AML-193 (cell line): ENCODE results near the gene VSTM2L.

Source experiments
- DNase-seq, 2 experiments: peaks; one replicate each; lab custom pipeline; 2025; lab: John Stamatoyannopoulos, UW

The VSTM2L gene

GRCh38 chr20:37919389-37920040 is 16.6 kb downstream of the VSTM2L start:
- DNase-seq: no peak

- no peak for DNase-seq
Measured at GRCh38 chr20:37920270-37920669, 17.3 kb downstream of the VSTM2L start.

DNA sequence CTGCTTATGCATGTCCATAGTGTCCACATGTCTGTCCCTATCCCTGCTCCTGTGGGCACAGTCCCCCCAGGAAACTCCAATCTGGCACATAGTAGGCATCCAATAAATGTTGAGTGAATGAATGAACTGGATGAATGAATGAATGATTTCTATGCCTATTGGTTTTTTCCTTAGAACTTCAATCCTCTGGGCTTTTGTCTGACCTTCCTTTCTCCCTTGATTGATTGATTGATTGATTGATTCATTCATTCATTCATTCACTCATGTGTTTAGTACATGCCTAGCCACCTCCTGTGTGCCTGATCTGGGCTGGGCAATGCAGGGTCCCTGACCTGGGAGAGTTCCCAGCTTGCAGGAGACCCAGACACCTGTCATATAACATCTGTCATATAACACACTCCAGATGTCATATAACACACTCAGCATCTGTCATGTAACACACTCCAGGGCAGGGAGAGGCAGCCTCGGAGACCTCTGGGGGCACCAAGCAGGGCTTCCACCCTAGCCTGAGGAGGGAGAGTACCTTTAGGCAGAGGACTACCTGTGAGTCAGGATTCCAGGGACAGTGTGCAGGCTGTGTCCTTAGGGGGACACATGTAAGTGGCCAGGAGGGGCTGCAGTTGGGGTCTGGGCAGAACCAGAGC is 17.9 kb downstream of the VSTM2L start:
- no peak for DNase-seq

DNA sequence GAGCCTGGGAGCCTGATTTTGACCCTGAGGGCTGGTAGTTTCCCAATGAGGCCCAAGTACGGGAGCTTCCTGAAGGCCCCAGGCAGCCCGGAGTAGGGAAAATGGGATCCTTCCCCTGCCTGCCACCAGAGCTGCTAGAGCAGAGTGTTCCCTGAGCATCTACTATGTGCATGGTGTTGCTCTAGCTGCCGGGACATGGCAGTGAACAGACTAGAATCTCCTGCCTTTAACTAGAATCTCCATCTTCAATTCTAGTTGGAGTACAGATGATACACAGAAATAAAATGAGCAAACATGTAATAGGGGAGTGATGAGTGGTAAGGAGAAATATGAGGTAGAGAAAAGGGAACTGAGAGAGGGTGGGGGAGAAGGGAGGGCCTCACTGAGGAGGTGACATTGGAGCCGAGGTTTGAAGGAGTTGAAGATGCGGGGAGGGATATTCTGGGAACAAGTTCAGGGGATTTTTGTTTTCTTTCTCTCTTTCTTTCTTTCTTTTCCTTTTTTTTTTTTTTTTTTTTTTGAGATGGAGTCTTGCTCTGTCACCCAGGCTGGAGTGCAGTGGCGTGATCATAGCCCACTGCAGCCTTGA is 18.5 kb downstream of the VSTM2L start:
- no peak for DNase-seq

DNA sequence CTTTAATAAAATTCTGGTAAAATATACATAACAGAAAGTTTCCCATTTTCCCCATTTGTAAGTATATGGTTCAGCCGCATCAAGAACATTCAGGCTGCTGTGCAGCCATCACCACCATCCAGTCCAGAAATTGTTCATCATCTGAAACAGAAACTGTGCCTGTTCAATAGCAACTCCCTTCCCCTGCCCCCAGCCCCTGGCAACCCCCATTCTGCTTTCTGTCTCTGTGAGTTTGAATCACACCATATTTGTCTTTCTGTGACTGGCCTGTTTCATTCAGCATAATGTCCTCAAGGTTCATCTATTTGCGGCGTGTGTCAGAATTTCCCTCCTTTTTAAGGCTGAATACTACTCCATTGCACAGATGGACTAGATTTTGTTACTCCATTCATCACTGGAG is 19.1 kb downstream of the VSTM2L start:
- no peak for DNase-seq

GRCh38 chr20:37925265-37926165 is 22.6 kb downstream of the VSTM2L start:
- no peak for DNase-seq

- no peak for DNase-seq
Measured at GRCh38 chr20:37926612-37927011, 23.7 kb downstream of the VSTM2L start.

GRCh38 chr20:37927410-37928095 is 24.6 kb downstream of the VSTM2L start:
- DNase-seq: no peak

DNA sequence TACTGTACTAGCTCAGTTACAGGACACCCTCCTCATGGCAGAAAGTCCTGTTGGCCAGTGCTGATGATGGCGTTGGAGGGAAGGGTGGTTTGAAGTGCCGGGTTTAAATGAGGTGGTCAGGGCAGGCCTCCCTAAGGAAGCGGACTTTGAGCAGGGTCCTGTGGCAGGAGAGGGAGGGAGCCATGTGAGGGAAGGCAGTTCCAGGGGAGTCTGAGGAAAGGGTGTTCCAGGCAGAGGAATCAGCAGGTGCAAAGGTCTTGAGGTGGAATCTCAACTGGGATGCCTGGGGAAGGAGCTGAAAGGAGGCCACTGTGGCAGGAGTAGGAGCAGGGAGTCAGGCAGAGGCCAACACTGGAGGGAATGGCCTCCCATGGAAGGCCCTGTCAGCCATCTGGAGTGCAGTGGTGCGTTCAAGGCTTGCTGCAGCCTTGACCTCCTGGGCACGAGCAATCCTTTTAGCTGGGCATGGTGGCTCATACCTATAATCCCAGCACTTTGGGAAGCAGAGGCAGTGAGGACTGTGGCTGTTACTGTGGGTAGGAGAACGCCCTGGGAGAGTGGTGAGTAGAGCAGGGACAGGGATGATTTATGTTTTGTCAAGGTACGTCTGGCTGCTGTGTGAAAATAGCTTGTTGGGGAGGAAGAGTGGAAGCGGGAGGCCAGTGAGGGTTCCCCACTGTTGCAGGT is 26.2 kb downstream of the VSTM2L start:
- DNase-seq: no peak

DNA sequence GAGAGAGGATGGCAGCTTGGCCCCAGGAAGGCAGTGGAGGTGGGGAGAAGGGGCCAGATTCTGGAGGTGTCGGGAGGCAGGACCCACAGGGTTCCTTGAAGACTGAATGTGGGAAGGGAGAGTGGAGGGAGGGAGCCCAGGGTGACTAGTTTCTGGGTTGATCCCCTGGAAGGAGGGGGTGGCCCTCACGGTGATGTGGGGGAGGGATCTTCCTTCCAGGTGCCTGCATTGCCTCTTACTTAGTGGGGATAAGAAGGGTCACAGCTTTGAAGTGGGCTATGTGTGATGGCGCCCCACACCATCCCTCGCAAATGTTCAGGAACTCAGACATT is 26.7 kb downstream of the VSTM2L start:
- no peak for DNase-seq

- DNase-seq: no peak
Measured at GRCh38 chr20:37931153-37931922, 28.4 kb downstream of the VSTM2L start.

DNA sequence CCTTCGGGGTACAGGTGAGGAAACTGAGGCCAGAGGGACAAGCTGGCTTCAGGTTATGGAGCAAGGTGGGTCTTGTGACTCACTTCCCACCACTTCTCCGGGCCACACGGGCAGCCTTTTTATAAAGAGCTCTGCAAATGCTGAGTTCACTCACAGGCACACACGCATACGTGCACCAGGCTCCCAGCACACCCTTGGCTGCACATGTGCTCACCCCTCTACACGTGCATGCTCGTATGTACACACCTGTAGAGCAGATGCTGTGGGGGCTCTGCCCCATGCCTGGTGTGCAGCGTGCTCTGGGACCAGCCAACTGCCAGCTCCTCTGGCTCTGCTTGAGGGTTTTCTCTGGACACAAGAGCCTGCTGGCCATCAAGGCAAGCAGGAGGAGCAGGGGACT is 29.1 kb downstream of the VSTM2L start:
- no peak for DNase-seq

DNA sequence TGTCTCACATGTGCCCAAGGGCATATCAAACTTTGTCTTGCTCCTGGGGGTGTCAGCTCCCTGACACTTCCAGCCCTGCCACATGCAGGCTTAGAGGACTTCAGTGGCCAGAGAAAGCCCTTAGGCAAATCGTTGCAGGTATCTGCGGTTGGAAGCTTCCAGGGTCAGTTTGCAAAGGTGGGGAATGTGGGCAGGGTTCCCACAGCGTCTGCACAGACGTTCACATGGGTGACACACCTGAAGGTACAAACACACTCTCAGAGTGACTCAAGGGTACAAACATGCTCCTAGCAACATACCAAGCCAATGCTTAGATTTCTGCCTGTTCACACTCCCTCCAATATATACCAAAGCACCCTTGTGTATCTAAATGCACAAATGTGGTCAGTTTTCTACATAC is 30.0 kb downstream of the VSTM2L start:
- no peak for DNase-seq

GRCh38 chr20:37933786-37934633 is 31.1 kb downstream of the VSTM2L start:
- no peak for DNase-seq

- no peak for DNase-seq
Measured at GRCh38 chr20:37934634-37935375, 31.9 kb downstream of the VSTM2L start.

DNA sequence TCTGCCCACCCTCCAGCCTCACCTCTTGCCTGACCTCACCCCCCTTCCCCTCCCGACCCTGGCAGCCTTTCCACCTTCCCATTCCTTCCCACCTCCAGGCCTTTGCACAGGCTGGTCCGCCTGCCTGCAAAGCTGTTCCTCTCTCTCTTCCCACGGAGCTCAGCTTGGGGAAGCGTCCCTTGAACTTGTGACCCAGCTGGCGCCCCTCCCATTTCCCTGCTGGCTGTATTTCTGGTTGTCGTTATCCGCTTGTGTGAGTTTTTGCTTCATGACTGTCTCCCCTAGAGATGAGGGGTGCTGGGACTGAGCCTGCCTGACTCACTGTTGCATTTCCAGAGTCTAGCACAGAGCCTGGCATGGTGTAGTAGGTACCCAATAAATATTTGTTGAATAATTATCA is 32.5 kb downstream of the VSTM2L start:
- no peak for DNase-seq

GRCh38 chr20:37936041-37936440 is 33.1 kb downstream of the VSTM2L start:
- DNase-seq: no peak

DNA sequence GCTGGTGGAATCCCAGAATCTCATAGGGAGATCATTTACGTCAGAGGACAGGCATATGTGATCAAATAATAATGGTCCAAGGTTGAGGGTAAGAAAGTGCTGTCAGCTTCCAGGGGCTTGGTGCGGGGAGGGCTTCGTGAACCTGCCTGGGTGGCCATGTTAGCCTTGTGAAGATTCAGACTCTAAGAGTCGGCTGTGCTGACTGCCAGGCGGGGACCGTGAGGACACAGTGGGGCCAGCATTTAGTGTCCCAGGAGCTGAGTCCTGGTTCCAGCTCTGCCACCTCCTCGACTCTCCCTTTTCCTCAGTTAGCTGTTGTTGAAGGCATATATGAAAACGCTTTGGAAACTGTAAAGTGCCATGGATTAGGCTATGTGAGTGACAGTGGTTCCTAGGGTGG is 33.5 kb downstream of the VSTM2L start:
- DNase-seq: no peak

- no peak for DNase-seq
Measured at GRCh38 chr20:37937686-37938085, 34.8 kb downstream of the VSTM2L start.
